Colonic mucosa (tissue), 4 donors: ENCODE measurements around the gene GNAL. TPM values are rescaled to one million over a fixed set of nuclear protein-coding genes. Genes with fewer than 3 reads are reported as not detected.

Source experiments
- DNase-seq: peaks from one replicate; pipeline ENCODE4 v3.0.0-alpha.2; 2020
- H3K27ac ChIP-seq: fragments of 200-600 bp; one replicate; pipeline ENCODE4 v1.8.0; 2021
- H3K27me3 ChIP-seq: fragments of 200-600 bp; one replicate; pipeline ENCODE4 v1.8.0; 2021
- H3K36me3 ChIP-seq: fragments of 200-600 bp; one replicate; pipeline ENCODE4 v1.8.0; 2021
- H3K4me1 ChIP-seq: fragments of 200-600 bp; one replicate; pipeline ENCODE4 v1.8.0; 2021; ENCODE audit warnings: mild to moderate bottlenecking
- H3K4me3 ChIP-seq: fragments of 200-600 bp; one replicate; pipeline ENCODE4 v1.8.0; 2021
- H3K9ac ChIP-seq, 2 donors: one replicate each; pipeline ENCODE4 v1.7.0; 2013; ENCODE audit warnings: control low read depth in 2 of 2, low read depth in 2 of 2, low read length in 2 of 2
- H3K9me3 ChIP-seq: fragments of 200-600 bp; one replicate; pipeline ENCODE4 v1.8.0; 2021
- CTCF ChIP-seq: fragments of 200-600 bp; IDR thresholded peaks from one replicate; pipeline ENCODE4 v1.8.0; 2022; ENCODE audit warnings: antibody characterized with exemption, mild to moderate bottlenecking
- intact Hi-C: fragments of 100-400 bp; cut with DNase I; formaldehyde crosslinking; loops from one replicate; pipeline ENCODE4 v1.14.1; 2022
- microRNA-seq: library from miRNA; unstranded; fragments of <30 nt; microRNA quantifications from one replicate; pipeline ENCODE4, GENCODE V29; 2019
- total RNA-seq, 2 donors: library from RNA; stranded (reverse); fragmentation: NEBNext Ultra II Directional in 1 of 2; extraction: Animal tissue kit (Norgen Biotek cat#: 25700) in 1 of 2; gene quantifications; one replicate each; pipeline ENCODE4 v1.2.1, GENCODE V29; 2021
- donor health status: healthy.
- donor health status: DM: no; HTN: no; CAD: no.
- donor health status: DM: no; HTN: no; CAD: no.

GNAL gene
- total RNA-seq, 2 donors from 2014 or later, result 2.0 to 2.6 TPM

- Histone ChIP-seq H3K4me1 (no peaks in the 10 kb centered on the region), H3K4me3 (no peak overlapping the region), H3K9ac (no peak overlapping the region), H3K27me3 (no peaks in the 10 kb centered on the region), H3K9me3 (no peaks in the 10 kb centered on the region), H3K27ac (no peak overlapping the region), H3K36me3 (no peaks in the 10 kb centered on the region)
- TF ChIP-seq CTCF, result no peak
- DNase-seq, result no peak
- intact Hi-C loops, result no loop called here
Measured at GRCh38 chr18:11925800-11926481, 236.9 kb downstream of the GNAL start.

GRCh38 chr18:11927497-11927896 lies 238.4 kb downstream of the GNAL start:
- no peaks in the 10 kb centered on the region for H3K9me3 ChIP-seq
- no peak overlapping the region for H3K9ac ChIP-seq
- no peaks in the 10 kb centered on the region for H3K4me1 ChIP-seq
- no peaks in the 10 kb centered on the region for H3K36me3 ChIP-seq
- H3K4me3 ChIP-seq, result no peak overlapping the region
- no peak for DNase-seq
- no peak for TF ChIP-seq CTCF
- intact Hi-C loops, result no loop called here
- H3K27me3 ChIP-seq, result no peaks in the 10 kb centered on the region
- no peak overlapping the region for H3K27ac ChIP-seq

GRCh38 chr18:11932393-11932792 lies 243.3 kb downstream of the GNAL start:
- H3K36me3 ChIP-seq, result no peaks in the 10 kb centered on the region
- H3K9me3 ChIP-seq, result no peaks in the 10 kb centered on the region
- no peak overlapping the region for H3K27ac ChIP-seq
- intact Hi-C loops, result no loop called here
- H3K27me3 ChIP-seq, result no peaks in the 10 kb centered on the region
- DNase-seq, result no peak
- no peak overlapping the region for H3K9ac ChIP-seq
- no peaks in the 10 kb centered on the region for H3K4me1 ChIP-seq
- no peak for TF ChIP-seq CTCF
- H3K4me3 ChIP-seq, result no peak overlapping the region

Small RNAs within 50 kb of the gene (microRNA-seq; reads per million reads assigned to microRNA genes)
- gene MIR7153, result not detected

Other genes with a start within 250 kb of the GNAL start
- gene SLC35G4, start 79.7 kb upstream of the GNAL start, total RNA-seq, result not detected
- 10 to 100 TPM; 42.3 to 80.1 TPM for gene CHMP1B, start 162.1 kb downstream of the GNAL start, total RNA-seq
- gene MPPE1, start 219.1 kb downstream of the GNAL start, total RNA-seq, result 10 to 100 TPM; 36.8 to 47.9 TPM